OCI-LY1 (cell line): ENCODE results near the gene RAX2.

Source experiments
- H2AFZ ChIP-seq: fragments of 200-600 bp; sonication (generic), shearing (Covaris generic); 2 replicates; pipeline ENCODE4 v1.6.0; 2014; ENCODE audit warnings: antibody characterized with exemption, mild to moderate bottlenecking, low read length
- H3F3A ChIP-seq: fragments of 200-600 bp; sonication (generic), shearing (Covaris generic); 2 replicates; pipeline ENCODE4 v1.6.0; 2014; ENCODE audit warnings: mild to moderate bottlenecking, antibody characterized with exemption, low read length, moderate library complexity; ENCODE audit not compliant: insufficient read depth
- H3K27ac ChIP-seq: fragments of 200-600 bp; sonication (generic); 2 replicates; pipeline ENCODE4 v1.5.1; 2014; ENCODE audit warnings: low read length, mixed run types, mild to moderate bottlenecking, low read depth; ENCODE audit not compliant: poor library complexity, severe bottlenecking
- H3K27me3 ChIP-seq: fragments of 200-600 bp; sonication (generic); 2 replicates; pipeline ENCODE4 v1.6.0; 2014; ENCODE audit warnings: antibody characterized with exemption, mild to moderate bottlenecking, low read length, moderate library complexity; ENCODE audit not compliant: insufficient read depth
- H3K36me3 ChIP-seq: fragments of 200-600 bp; sonication (generic); 2 replicates; pipeline ENCODE4 v1.6.1; 2014; ENCODE audit warnings: mild to moderate bottlenecking, antibody characterized with exemption, low read length, moderate library complexity, mixed read lengths; ENCODE audit not compliant: insufficient read depth
- H3K4me1 ChIP-seq: fragments of 200-600 bp; sonication (generic); 2 replicates; pipeline ENCODE4 v1.5.1; 2014; ENCODE audit warnings: mild to moderate bottlenecking, low read length, moderate library complexity; ENCODE audit not compliant: insufficient read depth, severe bottlenecking
- H3K4me2 ChIP-seq: fragments of 200-600 bp; sonication (generic), shearing (Covaris generic); 2 replicates; pipeline ENCODE4 v1.6.1; 2014; ENCODE audit warnings: low read length
- H3K4me3 ChIP-seq: fragments of 200-600 bp; sonication (generic); 2 replicates; pipeline ENCODE4 v1.5.1; 2014; ENCODE audit warnings: low read length, low read depth, mild to moderate bottlenecking, mixed read lengths; ENCODE audit not compliant: poor library complexity, severe bottlenecking
- H3K79me2 ChIP-seq: fragments of 200-600 bp; shearing (Covaris generic); 2 replicates; pipeline ENCODE4 v1.6.1; 2016; ENCODE audit warnings: mixed run types, low read length, mixed read lengths; ENCODE audit not compliant: insufficient read depth
- H3K9ac ChIP-seq: fragments of 200-600 bp; sonication (generic), shearing (Covaris generic); 2 replicates; pipeline ENCODE4 v1.6.1; 2014; ENCODE audit warnings: mild to moderate bottlenecking, low read length, mixed read lengths
- H3K9me2 ChIP-seq: fragments of 200-600 bp; sonication (generic), shearing (Covaris generic); 2 replicates; pipeline ENCODE4 v1.6.1; 2014; ENCODE audit warnings: low read depth, mild to moderate bottlenecking, low read length, mixed read lengths
- H3K9me3 ChIP-seq: fragments of 200-600 bp; shearing (Covaris generic); 2 replicates; pipeline ENCODE4 v1.6.1; 2014; ENCODE audit warnings: low read length, mixed read lengths
- H4K20me1 ChIP-seq: fragments of 200-600 bp; sonication (generic), shearing (Covaris generic); 2 replicates; pipeline ENCODE4 v1.6.0; 2016; ENCODE audit warnings: mild to moderate bottlenecking, low read length; ENCODE audit not compliant: insufficient read depth
- EZH2 ChIP-seq: fragments of 200-600 bp; sonication (generic), shearing (Covaris generic); IDR thresholded peaks from 2 replicates; pipeline ENCODE4 v1.8.0; 2017; ENCODE audit warnings: borderline replicate concordance, mixed run types, mild to moderate bottlenecking, antibody characterized with exemption, low read length, moderate library complexity, mixed read lengths
- TF ChIP-seq, protein P1 (sequence below): fragments of 200-600 bp; sonication (generic), shearing (Covaris generic); IDR thresholded peaks from 2 replicates; pipeline ENCODE4 v1.5.1; 2017; ENCODE audit warnings: mild to moderate bottlenecking, antibody characterized with exemption, low read length, moderate library complexity, mixed read lengths

RAX2 gene

GRCh38 chr19:3807131-3807480, 35.1 kb upstream of the RAX2 start:
- Histone ChIP-seq H3K27ac (no peak overlapping the region), H3K9me2 (no peaks in the 10 kb centered on the region), H3K36me3 (no peaks in the 10 kb centered on the region), H3K4me1 (peaks cover 11% of the 10 kb centered on the region), H2AFZ (no peak overlapping the region), H3K4me3 (no peak overlapping the region), H3K79me2 (no peaks in the 10 kb centered on the region), H3K4me2 (no peak overlapping the region), H4K20me1 (no peaks in the 10 kb centered on the region), H3K27me3 (peaks cover 11% of the 10 kb centered on the region; the same call in 1 of the 2 replicates), H3K9me3 (no peaks in the 10 kb centered on the region), H3K9ac (no peak overlapping the region), H3F3A (no peaks in the 10 kb centered on the region)
- TF ChIP-seq EZH2: no peak
- TF ChIP-seq, protein P1, sequence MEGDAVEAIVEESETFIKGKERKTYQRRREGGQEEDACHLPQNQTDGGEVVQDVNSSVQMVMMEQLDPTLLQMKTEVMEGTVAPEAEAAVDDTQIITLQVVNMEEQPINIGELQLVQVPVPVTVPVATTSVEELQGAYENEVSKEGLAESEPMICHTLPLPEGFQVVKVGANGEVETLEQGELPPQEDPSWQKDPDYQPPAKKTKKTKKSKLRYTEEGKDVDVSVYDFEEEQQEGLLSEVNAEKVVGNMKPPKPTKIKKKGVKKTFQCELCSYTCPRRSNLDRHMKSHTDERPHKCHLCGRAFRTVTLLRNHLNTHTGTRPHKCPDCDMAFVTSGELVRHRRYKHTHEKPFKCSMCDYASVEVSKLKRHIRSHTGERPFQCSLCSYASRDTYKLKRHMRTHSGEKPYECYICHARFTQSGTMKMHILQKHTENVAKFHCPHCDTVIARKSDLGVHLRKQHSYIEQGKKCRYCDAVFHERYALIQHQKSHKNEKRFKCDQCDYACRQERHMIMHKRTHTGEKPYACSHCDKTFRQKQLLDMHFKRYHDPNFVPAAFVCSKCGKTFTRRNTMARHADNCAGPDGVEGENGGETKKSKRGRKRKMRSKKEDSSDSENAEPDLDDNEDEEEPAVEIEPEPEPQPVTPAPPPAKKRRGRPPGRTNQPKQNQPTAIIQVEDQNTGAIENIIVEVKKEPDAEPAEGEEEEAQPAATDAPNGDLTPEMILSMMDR: no peak

DNA sequence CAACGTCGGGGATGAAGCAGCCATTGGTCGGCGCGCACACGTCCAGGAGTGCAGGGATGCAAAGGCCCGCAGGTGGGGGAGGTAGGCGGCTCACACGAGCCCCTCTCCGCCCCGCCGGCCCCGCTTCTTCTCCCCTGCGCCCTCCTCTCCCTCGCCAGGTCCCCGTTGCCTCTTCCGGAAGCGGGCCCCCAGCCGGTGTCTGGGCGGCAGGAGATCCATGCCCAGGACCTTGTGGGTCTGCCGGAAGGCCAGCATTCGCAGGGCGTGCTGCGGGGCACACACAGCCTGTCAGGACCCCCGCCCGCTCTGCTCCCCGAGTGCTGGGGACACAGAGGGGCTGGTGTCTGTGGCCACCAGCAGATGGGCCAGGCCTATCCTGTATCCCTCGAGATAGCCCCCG, 33.8 kb upstream of the RAX2 start:
- Histone ChIP-seq H3K79me2 (no peaks in the 10 kb centered on the region), H3K4me1 (peaks cover 9% of the 10 kb centered on the region), H3K9me3 (no peaks in the 10 kb centered on the region), H3F3A (no peaks in the 10 kb centered on the region), H2AFZ (no peak overlapping the region), H3K27me3 (peaks cover 7% of the 10 kb centered on the region; the same call in 1 of the 2 replicates), H3K36me3 (no peaks in the 10 kb centered on the region), H4K20me1 (no peaks in the 10 kb centered on the region), H3K27ac (no peak overlapping the region), H3K9ac (no peak overlapping the region), H3K4me2 (no peak overlapping the region), H3K9me2 (no peaks in the 10 kb centered on the region), H3K4me3 (no peak overlapping the region)
- no peak for TF ChIP-seq EZH2
- TF ChIP-seq, protein P1: no peak

DNA sequence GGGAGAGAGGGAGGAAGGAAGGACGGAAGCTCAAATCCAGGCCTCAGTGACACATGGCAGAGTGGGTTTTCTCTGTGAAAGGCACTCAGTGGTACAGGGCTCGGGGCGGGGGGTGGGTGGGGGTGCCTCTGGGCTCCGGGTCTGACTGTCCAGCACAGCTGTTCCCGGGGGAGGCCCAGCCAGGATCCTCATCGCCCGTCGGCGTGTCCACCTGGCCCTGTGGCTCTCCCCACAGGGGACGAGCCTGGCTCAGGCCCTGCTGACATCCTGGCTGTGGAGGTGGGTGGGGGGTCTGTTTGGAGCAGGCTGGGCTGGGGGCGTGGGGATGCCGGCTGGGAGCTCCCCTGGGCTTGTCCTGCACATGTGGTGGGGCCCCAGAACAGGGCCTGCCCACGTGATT, 32.4 kb upstream of the RAX2 start:
- H3K79me2 ChIP-seq: no peaks in the 10 kb centered on the region
- H3K27ac ChIP-seq: no peak overlapping the region
- H3K4me2 ChIP-seq: no peak overlapping the region
- no peaks in the 10 kb centered on the region for H3F3A ChIP-seq
- H3K9me3 ChIP-seq: no peaks in the 10 kb centered on the region
- H4K20me1 ChIP-seq: no peaks in the 10 kb centered on the region
- H3K4me3 ChIP-seq: no peak overlapping the region
- no peaks in the 10 kb centered on the region for H3K36me3 ChIP-seq
- H3K27me3 ChIP-seq: no peaks in the 10 kb centered on the region; the same call in 1 of the 2 replicates
- H3K9me2 ChIP-seq: no peaks in the 10 kb centered on the region
- H3K4me1 ChIP-seq: no peaks in the 10 kb centered on the region
- no peak overlapping the region for H2AFZ ChIP-seq
- no peak overlapping the region for H3K9ac ChIP-seq
- TF ChIP-seq, protein P1: no peak
- no peak for TF ChIP-seq EZH2
